Glutamatergic neuron (in vitro differentiated cells): ENCODE data around the gene ZNF503. TPM values are rescaled to one million over a fixed set of nuclear protein-coding genes. Genes with fewer than 3 reads are reported as not detected.

Experiments
- DNase-seq: peaks from one replicate; pipeline ENCODE4 v3.0.0; 2022
- H3K27ac Mint-ChIP-seq: one replicate; pipeline ENCODE4 v1.8.0; 2020; ENCODE audit warnings: mild to moderate bottlenecking, mixed read lengths, inconsistent platforms; ENCODE audit not compliant: unreplicated experiment
- H3K27me3 Mint-ChIP-seq: one replicate; pipeline ENCODE4 v1.8.0; 2020; ENCODE audit warnings: mild to moderate bottlenecking, moderate library complexity, mixed read lengths, inconsistent platforms; ENCODE audit not compliant: unreplicated experiment
- H3K36me3 Mint-ChIP-seq: one replicate; pipeline ENCODE4 v1.8.0; 2020; ENCODE audit warnings: mild to moderate bottlenecking, mixed read lengths, inconsistent platforms; ENCODE audit not compliant: unreplicated experiment
- H3K4me1 Mint-ChIP-seq: one replicate; pipeline ENCODE4 v1.8.0; 2020; ENCODE audit warnings: mild to moderate bottlenecking, low read depth, mixed read lengths, inconsistent platforms; ENCODE audit not compliant: unreplicated experiment
- H3K4me3 Mint-ChIP-seq: one replicate; pipeline ENCODE4 v1.8.0; 2020; ENCODE audit warnings: mild to moderate bottlenecking, mixed read lengths, inconsistent platforms; ENCODE audit not compliant: unreplicated experiment
- H3K9me3 Mint-ChIP-seq: one replicate; pipeline ENCODE4 v1.8.0; 2020; ENCODE audit warnings: mild to moderate bottlenecking, moderate library complexity, mixed read lengths, inconsistent platforms; ENCODE audit not compliant: unreplicated experiment
- CTCF ChIP-seq: fragments of 200-600 bp; sonication (generic); IDR thresholded peaks from one replicate; pipeline ENCODE4 v1.5.0; 2021; ENCODE audit not compliant: partially characterized antibody, unreplicated experiment
- total RNA-seq: library from RNA; stranded (reverse); fragmentation: NEBNext Ultra II Directional; extraction: Animal tissue kit (Norgen Biotek cat#: 25700); gene quantifications from one replicate; pipeline ENCODE4 v1.2.1, GENCODE V29; 2021; ENCODE audit not compliant: unreplicated experiment

The ZNF503 gene
- total RNA-seq, 1 donor from 2014 or later: 5.6 TPM

GRCh38 chr10:75432176-75432575, 30.6 kb upstream of the ZNF503 start:
- Mint-ChIP-seq H3K27ac (no peak overlapping the region), H3K4me3 (peak overlapping the region; percentile 25), H3K9me3 (peaks cover 2% of the 10 kb centered on the region), H3K36me3 (no peaks in the 10 kb centered on the region), H3K27me3 (peaks cover 13% of the 10 kb centered on the region), H3K4me1 (peaks cover 2% of the 10 kb centered on the region)
- no peak for DNase-seq
- no peak for TF ChIP-seq CTCF

GRCh38 chr10:75431180-75432111, 29.9 kb upstream of the ZNF503 start, which contains the start of gene LRMDA:
Gene LRMDA (plus strand): TSS chr10:75431624.
- H3K9me3 Mint-ChIP-seq: peaks cover 2% of the 10 kb centered on the region
- no peaks in the 10 kb centered on the region for H3K36me3 Mint-ChIP-seq
- H3K4me1 Mint-ChIP-seq: peaks cover 2% of the 10 kb centered on the region
- DNase-seq: peak; percentile 52
- peak within 1 kb of the TSS; percentile 93 for H3K4me3 Mint-ChIP-seq
- peaks cover 13% of the 10 kb centered on the region for H3K27me3 Mint-ChIP-seq
- no peak for TF ChIP-seq CTCF
- peak within 1 kb of the TSS; percentile 55 for H3K27ac Mint-ChIP-seq

GRCh38 chr10:75430000-75430763, 28.6 kb upstream of the ZNF503 start:
- Mint-ChIP-seq H3K4me1 (peaks cover 2% of the 10 kb centered on the region), H3K27me3 (peaks cover 13% of the 10 kb centered on the region), H3K4me3 (peak overlapping the region; percentile 80), H3K36me3 (no peaks in the 10 kb centered on the region), H3K27ac (peak overlapping the region; percentile 55), H3K9me3 (peaks cover 2% of the 10 kb centered on the region)
- DNase-seq: peak; percentile 25
- TF ChIP-seq CTCF: no peak

- H3K27ac Mint-ChIP-seq: no peak overlapping the region
- H3K9me3 Mint-ChIP-seq: peaks cover 2% of the 10 kb centered on the region
- H3K4me3 Mint-ChIP-seq: no peak overlapping the region
- no peaks in the 10 kb centered on the region for H3K36me3 Mint-ChIP-seq
- peaks cover 10% of the 10 kb centered on the region for H3K27me3 Mint-ChIP-seq
- H3K4me1 Mint-ChIP-seq: peaks cover 2% of the 10 kb centered on the region
- DNase-seq: no peak
- TF ChIP-seq CTCF: no peak
Measured at GRCh38 chr10:75429159-75429827, 27.7 kb upstream of the ZNF503 start.
